HG03432 (cell line): Measurements from ENCODE around the gene MEOX2.

ENCODE experiments used
- ATAC-seq: cut with Tn5 transposase; IDR thresholded peaks from one replicate; pipeline ENCODE4 v1.9.1; 2021; ENCODE audit warnings: mild to moderate bottlenecking, moderate library complexity; ENCODE audit not compliant: unreplicated experiment

Gene MEOX2

GRCh38 chr7:15618275-15618674 is 68.2 kb downstream of the MEOX2 start:
- ATAC-seq = no peak

DNA sequence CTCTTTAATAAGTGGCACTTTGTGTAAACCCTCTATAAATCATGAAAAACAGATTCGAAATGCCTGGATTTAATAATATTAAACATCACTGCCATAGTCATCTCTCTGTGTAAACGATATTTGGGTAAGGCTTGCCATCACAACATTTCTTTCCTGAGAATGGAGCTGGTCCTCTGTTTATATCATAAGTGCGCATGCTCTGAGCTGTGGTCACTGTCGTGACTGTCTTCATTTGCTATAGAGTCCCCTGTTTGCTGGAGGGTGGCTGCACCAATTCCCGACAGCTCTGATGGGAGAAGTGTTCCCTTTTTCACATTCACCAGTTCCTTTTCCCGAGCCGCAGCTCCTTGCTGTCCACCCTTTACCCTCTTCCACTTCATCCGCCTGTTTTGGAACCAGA is 74.3 kb downstream of the MEOX2 start:
- no peak for ATAC-seq

GRCh38 chr7:15610503-15610902 is 76.0 kb downstream of the MEOX2 start:
- no peak for ATAC-seq

DNA sequence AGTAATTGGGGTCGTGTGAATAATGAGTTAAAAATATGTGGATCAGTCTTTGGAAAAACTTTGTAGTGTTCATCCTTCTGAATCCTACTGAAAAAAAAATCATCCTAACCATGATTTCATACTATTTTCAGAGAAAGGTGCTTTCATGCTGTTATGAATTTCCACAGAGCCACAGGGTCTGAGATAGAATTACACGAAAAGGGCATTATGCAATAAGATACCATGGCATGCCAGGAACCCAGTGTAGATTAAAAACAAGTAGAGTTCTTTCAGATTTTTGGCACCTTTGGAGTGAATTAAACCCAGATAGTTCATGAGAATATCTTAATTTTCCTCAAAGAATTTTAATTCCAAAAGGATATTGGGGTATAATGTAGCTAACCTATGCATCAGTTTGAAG is 77.2 kb downstream of the MEOX2 start:
- no peak for ATAC-seq

GRCh38 chr7:15607529-15608210 is 78.8 kb downstream of the MEOX2 start:
- ATAC-seq = no peak

DNA sequence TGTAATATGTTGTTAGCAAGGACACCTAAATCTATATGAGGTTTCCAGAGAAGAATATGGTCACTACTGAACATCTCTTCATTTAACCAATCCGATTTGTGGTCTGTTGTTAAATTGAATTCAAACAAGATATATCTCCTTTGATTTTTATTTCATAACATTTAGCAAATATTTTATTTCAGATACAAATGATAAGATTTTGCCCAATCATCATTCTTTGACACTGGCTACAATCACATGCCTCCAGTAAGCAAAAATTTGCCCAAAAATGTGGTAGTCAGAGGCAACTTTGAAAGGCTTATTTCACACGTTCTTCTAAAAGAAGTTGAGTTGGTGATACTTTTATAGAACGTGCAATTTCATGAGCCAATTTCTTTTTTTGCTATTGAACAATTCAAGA is 79.9 kb downstream of the MEOX2 start:
- ATAC-seq = no peak

DNA sequence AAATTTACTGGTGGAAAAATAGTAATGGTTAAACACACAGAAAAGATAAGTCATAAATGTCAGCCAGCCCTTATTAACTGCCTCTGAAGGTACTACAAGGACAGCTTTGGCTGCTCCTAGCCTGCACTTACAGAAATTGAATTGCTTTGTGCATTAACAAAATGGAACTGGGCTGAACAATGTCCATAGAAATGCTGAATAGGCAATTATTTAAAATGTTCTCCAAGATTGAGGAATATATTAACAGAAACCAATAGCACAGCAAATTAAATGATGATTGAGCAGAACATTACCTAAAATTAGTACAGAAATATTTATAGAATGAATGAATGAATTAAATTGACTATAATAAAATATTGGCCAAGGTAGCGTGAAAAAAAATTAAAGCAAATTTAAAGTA is 82.3 kb downstream of the MEOX2 start:
- ATAC-seq = no peak

GRCh38 chr7:15603124-15603523 is 83.4 kb downstream of the MEOX2 start:
- ATAC-seq = no peak

- no peak for ATAC-seq
These were observed 84.2 kb downstream of the MEOX2 start for GRCh38 chr7:15602236-15602635.

DNA sequence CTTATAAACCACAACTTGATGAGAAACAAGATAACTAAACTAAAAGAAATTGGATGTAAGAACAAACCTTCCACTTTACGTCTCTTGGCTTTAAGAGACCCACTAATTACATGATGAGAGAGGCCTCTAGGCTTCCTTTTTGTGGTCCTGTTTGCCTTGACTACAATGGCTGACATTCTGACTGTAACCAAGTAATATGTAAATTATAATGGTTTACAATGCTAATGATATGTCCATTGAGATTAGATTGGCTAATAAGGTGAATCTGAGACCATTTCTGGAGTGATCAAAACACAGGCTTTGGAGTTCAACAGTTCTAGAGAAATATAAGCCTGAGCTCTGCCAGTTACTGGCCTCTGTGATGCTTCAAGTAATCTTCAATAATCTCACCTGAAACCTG is 85.3 kb downstream of the MEOX2 start:
- ATAC-seq = no peak

- ATAC-seq = no peak
These were observed 86.2 kb downstream of the MEOX2 start for GRCh38 chr7:15600298-15600697.

GRCh38 chr7:15594461-15594860 is 92.0 kb downstream of the MEOX2 start:
- ATAC-seq = no peak

- no peak for ATAC-seq
These were observed 93.1 kb downstream of the MEOX2 start for GRCh38 chr7:15593382-15593781.

- ATAC-seq = no peak
These were observed 100.2 kb downstream of the MEOX2 start for GRCh38 chr7:15586266-15586665.

GRCh38 chr7:15584575-15584974 is 101.9 kb downstream of the MEOX2 start:
- no peak for ATAC-seq

DNA sequence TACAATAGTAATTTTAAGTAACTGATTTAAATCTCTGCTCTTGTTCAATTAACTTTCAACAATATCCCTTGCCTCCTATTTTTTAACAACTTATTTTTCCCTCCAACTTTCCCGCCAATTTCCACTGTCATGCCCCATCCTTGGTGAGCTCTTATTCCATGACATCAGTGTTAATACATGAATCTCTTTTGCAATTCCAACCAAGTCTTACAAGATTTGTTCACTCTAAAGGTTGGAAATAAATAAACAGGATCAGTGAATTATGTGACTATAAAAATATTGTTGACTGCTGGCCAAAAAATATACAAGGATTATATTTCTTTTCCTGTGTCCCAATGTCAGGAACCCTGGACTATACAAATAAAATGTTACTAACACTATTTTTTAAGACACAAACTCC is 103.7 kb downstream of the MEOX2 start:
- ATAC-seq = no peak

DNA sequence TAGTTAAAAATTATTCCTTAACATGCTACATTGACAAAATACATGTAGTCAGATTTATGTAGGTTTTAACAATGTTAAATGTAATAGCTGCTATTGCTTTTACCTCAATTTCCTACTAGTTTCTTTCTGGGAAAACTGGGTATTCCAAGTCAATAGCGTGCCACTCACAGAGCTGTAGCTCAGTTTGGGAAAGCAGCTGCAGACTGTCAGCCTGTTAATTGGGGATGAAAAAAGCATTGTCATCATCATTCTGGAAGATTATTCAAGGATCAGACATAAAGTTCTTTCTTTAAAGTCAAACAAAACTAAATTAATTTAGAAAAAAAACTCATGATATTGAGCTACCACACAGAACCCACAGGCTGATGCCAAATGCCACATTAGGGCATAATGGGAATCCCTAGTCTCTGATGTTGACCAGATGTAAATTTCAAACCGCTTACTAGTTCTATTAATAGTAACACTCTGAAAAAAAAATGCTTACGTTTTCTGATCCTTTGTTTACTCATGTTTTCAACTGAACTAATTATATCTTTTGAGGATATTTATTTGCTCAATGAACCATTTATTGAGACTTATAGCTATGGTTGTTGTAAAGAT is 105.0 kb downstream of the MEOX2 start:
- ATAC-seq = no peak

DNA sequence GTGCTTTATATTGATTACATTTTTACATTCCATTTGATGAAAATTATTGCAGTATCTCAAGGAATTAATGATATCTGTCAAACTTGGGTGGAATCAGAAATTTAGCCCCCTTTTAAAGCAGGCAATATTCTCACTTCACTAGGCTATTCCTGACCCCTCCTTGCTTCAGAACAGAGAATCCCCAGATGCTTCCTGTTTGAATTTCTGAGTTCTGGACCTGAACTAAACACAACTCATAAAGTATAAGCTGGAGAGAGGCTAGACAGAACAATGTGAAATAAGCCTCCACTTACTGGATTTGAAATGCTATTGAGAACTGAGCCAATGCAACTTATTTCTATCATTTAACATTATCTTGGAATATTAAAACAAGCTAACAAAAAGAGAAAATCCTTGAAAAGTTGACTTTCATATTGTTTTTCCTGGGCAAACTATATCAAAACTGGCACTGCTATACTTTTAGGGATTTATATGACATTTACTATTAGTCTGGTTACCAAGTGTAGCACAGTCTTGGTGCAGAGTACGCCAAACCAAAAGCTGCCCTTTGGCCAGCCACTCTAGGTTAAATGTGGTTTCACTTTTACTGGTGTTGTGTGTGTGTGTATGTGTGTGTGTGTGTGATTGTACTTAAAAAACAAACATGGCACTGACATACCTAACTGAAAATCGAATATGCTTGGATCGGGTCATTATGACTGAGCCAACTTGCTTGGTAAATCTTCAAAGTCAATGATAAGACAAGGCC is 105.7 kb downstream of the MEOX2 start:
- no peak for ATAC-seq

- no peak for ATAC-seq
These were observed 108.9 kb downstream of the MEOX2 start for GRCh38 chr7:15577600-15577999.

- no peak for ATAC-seq
These were observed 115.1 kb downstream of the MEOX2 start for GRCh38 chr7:15571301-15571878.

GRCh38 chr7:15567652-15568051 is 118.8 kb downstream of the MEOX2 start:
- no peak for ATAC-seq

DNA sequence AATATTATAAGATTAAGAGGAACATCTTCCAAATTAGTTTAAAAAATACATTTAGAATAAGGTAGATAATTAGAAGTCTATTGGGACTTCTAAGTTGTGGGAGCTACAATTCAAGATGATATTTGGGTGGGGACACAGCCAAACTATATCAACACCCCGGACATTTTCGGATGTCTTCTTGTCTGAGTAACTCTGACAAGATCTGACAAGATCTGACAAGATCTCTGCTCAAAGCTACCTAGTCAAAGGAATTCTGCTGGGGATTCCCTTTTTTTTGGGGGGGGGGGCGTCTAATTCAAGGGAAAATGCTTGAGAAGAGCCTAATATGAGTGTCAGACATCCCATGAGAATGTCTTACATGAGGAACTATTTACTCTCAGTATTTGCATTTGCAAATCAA is 119.4 kb downstream of the MEOX2 start:
- no peak for ATAC-seq
